Spleen (tissue), 11 donors: ENCODE data around the gene CUBN. TPM values are rescaled to one million over a fixed set of nuclear protein-coding genes. Genes with fewer than 3 reads are reported as not detected.

Experiments used
- DNase-seq: peaks from one replicate; pipeline ENCODE4 v3.0.0-alpha.2; 2020
- H3K27ac ChIP-seq, 8 donors: fragments of 200-600 bp; sonication (generic) in 7 of 8; 1 replicate in 4 of 8; 2 replicates in 4 of 8; pipeline versions ENCODE4 v1.5.0 to v1.8.0; 2016 to 2021; ENCODE audit warnings: inconsistent platforms in 4 of 8, mild to moderate bottlenecking in 4 of 8, moderate library complexity in 1 of 8
- H3K27me3 ChIP-seq, 7 donors: fragments of 200-600 bp; sonication (generic) in 6 of 7; replicated peaks in 1 of 7; 1 replicate in 4 of 7; 2 replicates in 3 of 7; pipeline versions ENCODE4 v1.5.0 to v1.8.0; 2016 to 2021; ENCODE audit warnings: inconsistent platforms in 3 of 7, mild to moderate bottlenecking in 1 of 7
- H3K36me3 ChIP-seq, 6 donors: fragments of 200-600 bp; sonication (generic) in 5 of 6; 1 replicate in 4 of 6; 2 replicates in 2 of 6; pipeline versions ENCODE4 v1.5.0 to v1.8.0; 2016 to 2021; ENCODE audit warnings: inconsistent platforms in 2 of 6
- H3K4me1 ChIP-seq, 6 donors: fragments of 200-600 bp; sonication (generic) in 5 of 6; 1 replicate in 3 of 6; 2 replicates in 3 of 6; pipeline versions ENCODE4 v1.5.0 to v1.8.0; 2016 to 2021; ENCODE audit warnings: inconsistent platforms in 3 of 6
- H3K4me3 ChIP-seq, 8 donors: fragments of 200-600 bp; sonication (generic) in 7 of 8; 1 replicate in 4 of 8; 2 replicates in 4 of 8; pipeline versions ENCODE4 v1.5.0 to v1.8.0; 2016 to 2021; ENCODE audit warnings: inconsistent platforms in 4 of 8, mild to moderate bottlenecking in 4 of 8, moderate library complexity in 2 of 8
- H3K9me3 ChIP-seq, 8 donors: fragments of 200-600 bp; sonication (generic) in 7 of 8; 1 replicate in 4 of 8; 2 replicates in 4 of 8; pipeline versions ENCODE4 v1.5.0 to v1.8.0; 2016 to 2021; ENCODE audit warnings: inconsistent platforms in 4 of 8
- CTCF ChIP-seq, 11 experiments: fragments of 200-600 bp in 7 of 11; fragments of 450-650 bp in 4 of 11; sonication (generic) in 4 of 11; IDR thresholded peaks in 8 of 11; conservative IDR thresholded peaks in 3 of 11; 1 replicate in 7 of 11; 2 replicates in 4 of 11; pipeline versions ENCODE4 v1.4.0 to v1.8.0; 2016 to 2021; ENCODE audit warnings: antibody characterized with exemption in 11 of 11, inconsistent platforms in 4 of 11, mild to moderate bottlenecking in 1 of 11
- POLR2A ChIP-seq, 3 donors: fragments of 450-650 bp; IDR thresholded peaks; one replicate each; pipeline ENCODE4 v1.5.1; 2017; ENCODE audit warnings: antibody characterized with exemption in 3 of 3, mild to moderate bottlenecking in 1 of 3
- POLR2AphosphoS5 ChIP-seq, 3 donors: sonication (generic); formaldehyde crosslinking; IDR thresholded peaks; one replicate each; pipeline ENCODE4 v1.5.1; 2017; ENCODE audit warnings: antibody characterized with exemption in 3 of 3
- WGBS, 5 donors: extraction: QIAGEN DNeasy Blood & Tissue Kit in 3 of 5; methylation state at CpG; one replicate each; pipeline versions ENCODE4 v1.1.5 to v1.1.7; 2013 to 2018; 5-methylcytosine and 5-hydroxymethylcytosine counted together
- intact Hi-C: fragments of 100-400 bp; cut with DNase I; formaldehyde crosslinking; loops from one replicate; pipeline ENCODE4 v1.15.0; 2023; ENCODE audit warnings: low total_unique reads
- polyA plus RNA-seq, 3 donors: library from polyadenylated mRNA; stranded (reverse); fragments of 200-250 nt; gene quantifications; one replicate each; pipeline ENCODE4 v1.2.1, GENCODE V29; 2013
- total RNA-seq, 7 donors: library from RNA; depleted of rRNA in 3 of 7; stranded (reverse); fragments of >200 nt in 3 of 7; fragmentation: NEBNext Ultra II Directional in 4 of 7; extraction: Animal tissue kit (Norgen Biotek cat#: 25700) in 4 of 7; gene quantifications; one replicate each; pipeline versions ENCODE4 v1.1.0 to v1.2.1, GENCODE V29; 2016 to 2021
- donor health status: healthy with polysubstance abuse.
- donor health status: DM: no; HTN: no; CAD: no; lungs with moderate emphysema.
- donor health status: DM: no; HTN: no; CAD: no.
- donor health status: Bipolar disorder and iron deficiency.
- donor health status: healthy.
- donor health status: DM: no; HTN: no; CAD: no.
- donor health status: DM: yes; HTN: yes; CAD: no.

Gene CUBN
- total and polyA plus RNA-seq, 10 donors = 0.24 to 12.1 (median 5.4) TPM

- Histone ChIP-seq H3K4me1 (peaks cover 0 to 11% (median 0%) of the 10 kb centered on the region in 6 donors), H3K27ac (no peak overlapping the region), H3K9me3 (no peaks in the 10 kb centered on the region), H3K27me3 (no peaks in the 10 kb centered on the region), H3K4me3 (no peak overlapping the region), H3K36me3 (no peaks in the 10 kb centered on the region)
- 41 to 78% (median 44%) methylated on average over 2 of the region's 2 CpGs for WGBS, 5 donors
- no peak for DNase-seq
- TF ChIP-seq POLR2A (IDR thresholded peaks at IDR 0.05) (no peak), CTCF (IDR thresholded peaks at IDR 0.05 in 8 of 11, conservative IDR thresholded peaks at IDR 0.05 in 3 of 11) (no peak), POLR2AphosphoS5 (IDR thresholded peaks at IDR 0.05) (no peak)
- intact Hi-C loops = no loop called here
Observed at GRCh38 chr10:16907687-16908086, 221.9 kb downstream of the CUBN start.

- Histone ChIP-seq H3K27ac (no peak overlapping the region), H3K4me1 (peaks cover 0 to 3% (median 0%) of the 10 kb centered on the region in 6 donors), H3K27me3 (no peaks in the 10 kb centered on the region), H3K9me3 (no peaks in the 10 kb centered on the region), H3K36me3 (no peaks in the 10 kb centered on the region), H3K4me3 (no peak overlapping the region)
- DNase-seq = no peak
- TF ChIP-seq POLR2AphosphoS5 (IDR thresholded peaks at IDR 0.05) = no peak
- intact Hi-C loops = no loop called here
- WGBS, 5 donors = 91 to 95% (median 93%) methylated on average over 8 of the region's 8 CpGs
Observed at GRCh38 chr10:16905320-16905719, 224.3 kb downstream of the CUBN start.

- no peaks in the 10 kb centered on the region for H3K36me3 ChIP-seq
- H3K27me3 ChIP-seq = no peaks in the 10 kb centered on the region
- intact Hi-C loops = no loop called here
- H3K9me3 ChIP-seq = no peaks in the 10 kb centered on the region
- no peaks in the 10 kb centered on the region for H3K4me1 ChIP-seq
- TF ChIP-seq POLR2AphosphoS5 (IDR thresholded peaks at IDR 0.05) (no peak), POLR2A (IDR thresholded peaks at IDR 0.05) (no peak), CTCF (IDR thresholded peaks at IDR 0.05 in 8 of 11, conservative IDR thresholded peaks at IDR 0.05 in 3 of 11) (no peak)
- H3K27ac ChIP-seq = no peak overlapping the region
- no peak overlapping the region for H3K4me3 ChIP-seq
- DNase-seq = no peak
- WGBS, 5 donors = 23 to 49% (median 29%) methylated on average over 4 of the region's 4 CpGs
Observed at GRCh38 chr10:16904639-16905061, 225.0 kb downstream of the CUBN start.

GRCh38 chr10:16904049-16904448, 225.6 kb downstream of the CUBN start:
- H3K27ac ChIP-seq = no peak overlapping the region
- no peak overlapping the region for H3K4me3 ChIP-seq
- DNase-seq = no peak
- no peaks in the 10 kb centered on the region for H3K4me1 ChIP-seq
- H3K27me3 ChIP-seq = no peaks in the 10 kb centered on the region
- TF ChIP-seq POLR2AphosphoS5 (IDR thresholded peaks at IDR 0.05) (no peak), POLR2A (IDR thresholded peaks at IDR 0.05) (no peak), CTCF (IDR thresholded peaks at IDR 0.05 in 8 of 11, conservative IDR thresholded peaks at IDR 0.05 in 3 of 11) (no peak)
- intact Hi-C loops = no loop called here
- no peaks in the 10 kb centered on the region for H3K9me3 ChIP-seq
- no peaks in the 10 kb centered on the region for H3K36me3 ChIP-seq

- DNase-seq = no peak
- TF ChIP-seq POLR2AphosphoS5 (IDR thresholded peaks at IDR 0.05) = no peak
- no peak for TF ChIP-seq POLR2A (IDR thresholded peaks at IDR 0.05)
- TF ChIP-seq CTCF (IDR thresholded peaks at IDR 0.05 in 8 of 11, conservative IDR thresholded peaks at IDR 0.05 in 3 of 11) = no peak
- Histone ChIP-seq H3K9me3 (no peaks in the 10 kb centered on the region), H3K36me3 (no peaks in the 10 kb centered on the region), H3K4me3 (no peak overlapping the region), H3K4me1 (no peaks in the 10 kb centered on the region), H3K27me3 (no peaks in the 10 kb centered on the region), H3K27ac (no peak overlapping the region)
- intact Hi-C loops = no loop called here
- WGBS, 5 donors = 71 to 97% (median 92%) methylated on average over 1 of the region's 1 CpG
Observed at GRCh38 chr10:16902606-16903005, 227.0 kb downstream of the CUBN start.
